Pancreas (tissue), 10 donors: ENCODE measurements around the gene IQCC. TPM values are rescaled to one million over a fixed set of nuclear protein-coding genes. Genes with fewer than 3 reads are reported as not detected.

Experiments used
- ATAC-seq, 4 donors: fragments of 200-7000 bp; cut with Tn5 transposase; one replicate each; pipeline versions ENCODE4 v1.8.0 to v1.9.1; 2020; ENCODE audit warnings: mild to moderate bottlenecking in 4 of 4, moderate library complexity in 4 of 4
- DNase-seq, 6 donors: peaks; one replicate each; pipeline ENCODE4 v3.0.0-alpha.2; 2020
- FAIRE-seq: peaks from 2 replicates; lab custom pipeline; 2012; peaks lifted over from hg19 to GRCh38; lab: Jason Lieb, UNC
- H3K27ac ChIP-seq, 4 donors: fragments of 200-600 bp; sonication (generic); 1 replicate in 3 of 4; 2 replicates in 1 of 4; pipeline versions ENCODE4 v1.5.0 to v1.8.0; 2020
- H3K27me3 ChIP-seq, 4 donors: fragments of 200-600 bp; one replicate each; pipeline ENCODE4 v1.8.0; 2021
- H3K36me3 ChIP-seq, 3 donors: fragments of 200-600 bp; sonication (generic) in 1 of 3; one replicate each; pipeline versions ENCODE4 v1.5.0 to v1.8.0; 2020 to 2021
- H3K4me1 ChIP-seq, 3 donors: fragments of 200-600 bp; one replicate each; pipeline ENCODE4 v1.8.0; 2021
- H3K4me3 ChIP-seq, 4 donors: fragments of 200-600 bp; sonication (generic) in 2 of 4; one replicate each; pipeline versions ENCODE4 v1.5.0 to v1.8.0; 2020 to 2021
- H3K9me3 ChIP-seq, 4 donors: fragments of 200-600 bp; one replicate each; pipeline ENCODE4 v1.8.0; 2021
- WGBS, 2 donors: extraction: QIAGEN DNeasy Blood & Tissue Kit; methylation state at CpG; one replicate each; pipeline ENCODE4 v1.1.7; 2013; 5-methylcytosine and 5-hydroxymethylcytosine counted together
- intact Hi-C, 3 donors: fragments of 100-400 bp; cut with DNase I; formaldehyde crosslinking; loops; one replicate each; pipeline versions ENCODE4 v1.11.1 to v1.14.2; 2022
- polyA plus RNA-seq, 2 donors: library from polyadenylated mRNA; stranded (reverse); fragments of 200-250 nt; gene quantifications; one replicate each; pipeline ENCODE4 v1.2.3, GENCODE V29; 2013
- total RNA-seq, 6 donors: library from RNA; stranded (reverse); fragmentation: NEBNext Ultra II Directional in 4 of 6; extraction: Animal tissue kit (Norgen Biotek cat#: 25700) in 4 of 6; gene quantifications; one replicate each; pipeline versions ENCODE4 v1.2.1 to v1.2.4, GENCODE V29; 2021 to 2023
- TF ChIP-seq, protein P1 (sequence below), 4 donors: fragments of 200-600 bp; sonication (generic) in 3 of 4; IDR thresholded peaks; one replicate each; pipeline versions ENCODE4 v1.5.0 to v1.8.0; 2021; ENCODE audit warnings: antibody characterized with exemption in 4 of 4
- donor health status: healthy with polysubstance abuse.
- donor health status: DM: no; HTN: no; CAD: no; lungs with moderate emphysema.
- donor health status: DM: no; HTN: no; CAD: no.
- donor health status: control.
- donor health status: control.
- donor health status: Bipolar disorder and iron deficiency.
- donor health status: DM: yes; HTN: yes; CAD: no.
- donor health status: DM: no; HTN: no; CAD: no.
- donor health status: DM: no; HTN: no; CAD: no.
- donor health status: DM: yes; HTN: yes; CAD: no.

The IQCC gene
- total and polyA plus RNA-seq, 8 donors: 1.1 to 5.5 (median 1.5) TPM

- FAIRE-seq: no peak
- TF ChIP-seq, protein P1, sequence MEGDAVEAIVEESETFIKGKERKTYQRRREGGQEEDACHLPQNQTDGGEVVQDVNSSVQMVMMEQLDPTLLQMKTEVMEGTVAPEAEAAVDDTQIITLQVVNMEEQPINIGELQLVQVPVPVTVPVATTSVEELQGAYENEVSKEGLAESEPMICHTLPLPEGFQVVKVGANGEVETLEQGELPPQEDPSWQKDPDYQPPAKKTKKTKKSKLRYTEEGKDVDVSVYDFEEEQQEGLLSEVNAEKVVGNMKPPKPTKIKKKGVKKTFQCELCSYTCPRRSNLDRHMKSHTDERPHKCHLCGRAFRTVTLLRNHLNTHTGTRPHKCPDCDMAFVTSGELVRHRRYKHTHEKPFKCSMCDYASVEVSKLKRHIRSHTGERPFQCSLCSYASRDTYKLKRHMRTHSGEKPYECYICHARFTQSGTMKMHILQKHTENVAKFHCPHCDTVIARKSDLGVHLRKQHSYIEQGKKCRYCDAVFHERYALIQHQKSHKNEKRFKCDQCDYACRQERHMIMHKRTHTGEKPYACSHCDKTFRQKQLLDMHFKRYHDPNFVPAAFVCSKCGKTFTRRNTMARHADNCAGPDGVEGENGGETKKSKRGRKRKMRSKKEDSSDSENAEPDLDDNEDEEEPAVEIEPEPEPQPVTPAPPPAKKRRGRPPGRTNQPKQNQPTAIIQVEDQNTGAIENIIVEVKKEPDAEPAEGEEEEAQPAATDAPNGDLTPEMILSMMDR (IDR thresholded peaks at IDR 0.05): no peak
- peaks cover 5 to 10% (median 7%) of the 10 kb centered on the region in 3 donors for H3K4me1 ChIP-seq
- DNase-seq: peak in 1 of 6 donors; percentile 14
- H3K27ac ChIP-seq: no peak overlapping the region
- peaks cover 5 to 52% (median 39%) of the 10 kb centered on the region in 3 donors for H3K36me3 ChIP-seq
- WGBS, 2 donors: 92 to 95% methylated on average over 3 of the region's 3 CpGs
- H3K27me3 ChIP-seq: no peaks in the 10 kb centered on the region
- no peak overlapping the region for H3K4me3 ChIP-seq
- no peak for ATAC-seq
- H3K9me3 ChIP-seq: no peaks in the 10 kb centered on the region
- intact Hi-C loops: no loop called here
These were observed 9.9 kb upstream of the IQCC start for GRCh38 chr1:32195531-32195930.

GRCh38 chr1:32195972-32196823, 9.3 kb upstream of the IQCC start:
- peaks cover 5 to 10% (median 7%) of the 10 kb centered on the region in 3 donors for H3K4me1 ChIP-seq
- peak in 1 of 6 donors; percentile 7 for DNase-seq
- H3K9me3 ChIP-seq: no peaks in the 10 kb centered on the region
- peaks cover 5 to 46% (median 33%) of the 10 kb centered on the region in 3 donors for H3K36me3 ChIP-seq
- no peak overlapping the region for H3K4me3 ChIP-seq
- no peak for ATAC-seq
- TF ChIP-seq, protein P1 (IDR thresholded peaks at IDR 0.05): no peak
- H3K27ac ChIP-seq: no peak overlapping the region
- H3K27me3 ChIP-seq: no peaks in the 10 kb centered on the region
- FAIRE-seq: no peak
- intact Hi-C loops: no loop called here

DNA sequence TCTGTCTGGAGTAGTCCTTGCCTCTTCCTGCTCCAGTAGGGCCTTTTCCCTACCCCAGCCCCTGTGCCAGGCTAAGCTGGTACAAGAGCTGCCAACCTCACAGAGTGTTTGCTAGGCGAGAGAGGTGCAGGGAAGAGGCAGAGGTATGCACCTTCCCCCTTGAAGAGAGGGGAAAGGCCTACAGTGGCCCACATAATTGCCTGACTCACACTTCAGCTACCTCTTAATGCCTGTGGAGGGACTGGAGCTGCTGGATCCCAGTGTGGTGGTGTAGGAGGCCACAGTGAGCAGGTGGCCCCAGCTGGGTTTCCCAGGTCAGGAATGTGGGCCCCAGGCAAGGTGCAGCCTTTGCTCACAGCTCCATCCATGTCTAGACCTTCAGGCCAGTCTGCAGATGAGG, 8.4 kb upstream of the IQCC start:
- no peaks in the 10 kb centered on the region for H3K27me3 ChIP-seq
- TF ChIP-seq, protein P1 (IDR thresholded peaks at IDR 0.05): no peak
- no peak for ATAC-seq
- WGBS, 2 donors: 84 to 100% methylated on average over 1 of the region's 1 CpG
- H3K36me3 ChIP-seq: peaks cover 5 to 37% (median 24%) of the 10 kb centered on the region in 3 donors
- DNase-seq: peak in 2 of 6 donors; percentile 9 to 17
- peaks cover 7 to 11% (median 10%) of the 10 kb centered on the region in 3 donors for H3K4me1 ChIP-seq
- FAIRE-seq: no peak
- H3K9me3 ChIP-seq: no peaks in the 10 kb centered on the region
- H3K4me3 ChIP-seq: no peak overlapping the region
- no peak overlapping the region for H3K27ac ChIP-seq
- intact Hi-C loops: no loop called here

GRCh38 chr1:32197837-32198236, 7.6 kb upstream of the IQCC start:
- 62 to 66% methylated on average over 6 of the region's 6 CpGs for WGBS, 2 donors
- Histone ChIP-seq H3K27ac (no peak overlapping the region), H3K4me3 (no peak overlapping the region), H3K9me3 (no peaks in the 10 kb centered on the region), H3K27me3 (no peaks in the 10 kb centered on the region), H3K36me3 (peaks cover 5 to 29% (median 18%) of the 10 kb centered on the region in 3 donors), H3K4me1 (peaks cover 7 to 11% (median 10%) of the 10 kb centered on the region in 3 donors)
- FAIRE-seq (no peak), ATAC-seq (no peak), DNase-seq (peak in 2 of 6 donors; percentile 29 to 64)
- intact Hi-C loops: no loop called here
- TF ChIP-seq, protein P1 (IDR thresholded peaks at IDR 0.05): no peak
